ENCODE measurements around the gene SUSD6. TPM values are rescaled to one million over a fixed set of nuclear protein-coding genes. Genes with fewer than 3 reads are reported as not detected.
A peak's percentile ranks its signal among the peaks of the same experiment; 100 is the strongest.

Gene SUSD6
- 7.0 and 7.9 TPM in 2 replicates for polyA plus RNA-seq (2011; rRNA removed)
- 2.3 and 3.3 TPM in 2 replicates for polyA plus RNA-seq (2012; cell fraction: cytosol; rRNA removed)
- polyA plus RNA-seq (2012; cell fraction: nucleus; rRNA removed) = 6.9 and 7.5 TPM in 2 replicates
- 4.3 to 4.5 TPM (median 4.5 TPM) in 3 replicates for polyA plus RNA-seq (2017; fragmentation: RNase III; extraction: RNeasy Plus Mini Kit Qiagen cat#74134 plus additional on column Dnase treatment)
- 8.7 and 9.1 TPM in 2 replicates for polyA minus RNA-seq (2011; rRNA and poly(A)+ RNA removed)

GRCh38 chr14:69611172-69612013 is at the start of gene SUSD6:
Gene SUSD6 (plus strand): TSS chr14:69611596. CDS start chr14:69658593, 46,997 bp downstream.
- CTCF ChIA-PET = interaction anchor here (0.5 to 2.1 kb wide), 12 partner anchors 20 to 370 kb away, joined by 3 to 10 read pairs (median 4); no protein-coding TSS in a partner anchor
- Histone ChIP-seq H3K9me3 (no peaks in the 10 kb centered on the region), H3K27ac (peak within 1 kb of the TSS; percentile 83 to 93), H3K4me3 (peak within 1 kb of the TSS; percentile 95), H3K4me1 (peaks cover 30% of the 10 kb centered on the region), H3K4me2 (peak within 1 kb of the TSS; percentile 93)
- no peak for FAIRE-seq
- 1% methylated on average over 16 of the region's 105 CpGs for WGBS (ENCODE audit: missing lambda C conversion rate)
- POLR2A ChIA-PET = interaction anchor here (1.1 to 1.3 kb wide), 2 partner anchors 20 to 156 kb away, joined by 3 to 10 read pairs; partner anchors contain the start of gene SRSF5
- TF ChIP-seq ELK1 (IDR thresholded peaks at IDR 0.05; ENCODE audit: low read depth, low read length) (no peak), ZC3H11A (IDR thresholded peaks at IDR 0.05) (no peak), REST (IDR thresholded peaks at IDR 0.05) (no peak), MAX (IDR thresholded peaks at IDR 0.05) (peak; percentile 58; the same call in 1 of the 2 replicates), KDM1A (IDR thresholded peaks at IDR 0.05; ENCODE audit: low read depth) (no peak), HMGXB4 (CRISPR knock-in tag; IDR thresholded peaks at IDR 0.05; ENCODE audit: borderline replicate concordance) (no peak), JUN (IDR thresholded peaks at IDR 0.05) (peak in 1 of 2 experiments; percentile 47; a peak in 1 of 5 replicates), EP300 (IDR thresholded peaks at IDR 0.05) (no peak), RAD21 (conservative IDR thresholded peaks at IDR 0.05 in 1 of 2, IDR thresholded peaks at IDR 0.05 in 1 of 2) (peak in 1 of 2 experiments; percentile 25; a peak in 1 of 5 replicates), FOXS1 (CRISPR knock-in tag; IDR thresholded peaks at IDR 0.05) (no peak), MAZ (IDR thresholded peaks at IDR 0.05; ENCODE audit: borderline replicate concordance, low read depth, low read length) (no peak), BCL3 (IDR thresholded peaks at IDR 0.05) (0 out of 3 replicates have a peak, but pooled peaks have one; percentile 28), POLR2A (IDR thresholded peaks at IDR 0.05; ENCODE audit: low read length) (peak; percentile 35)
- ATAC-seq = peak; percentile 89 to 92
- peak; percentile 86 to 91 for DNase-seq (ENCODE audit: low read depth in 1 of 2, low spot score in 1 of 2)

GRCh38 chr14:69561893-69562292 is 49.5 kb upstream of the SUSD6 start:
- no peak overlapping the region for H3K4me2 ChIP-seq
- DNase-seq (ENCODE audit: low read depth in 1 of 2, low spot score in 1 of 2) = no peak
- no peak for ATAC-seq
- ChIA-PET CTCF (interaction anchor here (0.8 to 8.7 kb wide), 5 partner anchors 11 to 26 kb away, joined by 3 to 86 read pairs (median 15); partner anchors contain the start of gene CCDC177), POLR2A (no interaction called here)
- no peak overlapping the region for H3K4me3 ChIP-seq
- no peaks in the 10 kb centered on the region for H3K4me1 ChIP-seq
- no peaks in the 10 kb centered on the region for H3K9me3 ChIP-seq
- TF ChIP-seq FOSB (CRISPR knock-in tag; IDR thresholded peaks at IDR 0.05) (no peak), RARB (CRISPR knock-in tag; IDR thresholded peaks at IDR 0.05) (no peak), BHLHE40 (IDR thresholded peaks at IDR 0.05; ENCODE audit: low read depth, low read length) (no peak), HDAC2 (IDR thresholded peaks at IDR 0.05) (no peak), HOXA7 (CRISPR knock-in tag; IDR thresholded peaks at IDR 0.05) (no peak)
- no peak for FAIRE-seq
- no peak overlapping the region for H3K27ac ChIP-seq
